Subcutaneous abdominal adipose tissue (tissue), 5 donors: Measurements from ENCODE around the gene ELF2.

Experiments
- H3K27ac ChIP-seq: one replicate; pipeline ENCODE4 v1.7.0; 2013; ENCODE audit warnings: low read depth, mild to moderate bottlenecking, inconsistent platforms, low read length, moderate library complexity
- H3K27me3 ChIP-seq, 5 donors: one replicate each; pipeline ENCODE4 v1.7.0; 2013; ENCODE audit warnings: low read length in 5 of 5, inconsistent platforms in 1 of 5; ENCODE audit not compliant: control insufficient read depth in 5 of 5, insufficient read depth in 4 of 5
- H3K36me3 ChIP-seq, 5 donors: one replicate each; pipeline ENCODE4 v1.7.0; 2013; ENCODE audit warnings: low read length in 5 of 5; ENCODE audit not compliant: control insufficient read depth in 5 of 5, insufficient read depth in 5 of 5
- H3K4me1 ChIP-seq, 5 donors: one replicate each; pipeline ENCODE4 v1.7.0; 2013; ENCODE audit warnings: low read length in 5 of 5, mild to moderate bottlenecking in 3 of 5, moderate library complexity in 1 of 5; ENCODE audit not compliant: control insufficient read depth in 5 of 5, insufficient read depth in 5 of 5
- H3K4me3 ChIP-seq, 5 donors: one replicate each; pipeline ENCODE4 v1.7.0; 2013; ENCODE audit warnings: low read length in 5 of 5, low read depth in 1 of 5
- H3K9ac ChIP-seq, 5 donors: one replicate each; pipeline ENCODE4 v1.7.0; 2013; ENCODE audit warnings: low read length in 5 of 5, mild to moderate bottlenecking in 4 of 5, moderate library complexity in 3 of 5
- H3K9me3 ChIP-seq, 5 donors: one replicate each; pipeline ENCODE4 v1.7.0; 2013; ENCODE audit warnings: low read length in 5 of 5; ENCODE audit not compliant: control insufficient read depth in 5 of 5
- donor health status: healthy.
- donor health status: healthy.
- donor health status: healthy.
- donor health status: healthy.
- donor health status: healthy.

Gene ELF2

DNA sequence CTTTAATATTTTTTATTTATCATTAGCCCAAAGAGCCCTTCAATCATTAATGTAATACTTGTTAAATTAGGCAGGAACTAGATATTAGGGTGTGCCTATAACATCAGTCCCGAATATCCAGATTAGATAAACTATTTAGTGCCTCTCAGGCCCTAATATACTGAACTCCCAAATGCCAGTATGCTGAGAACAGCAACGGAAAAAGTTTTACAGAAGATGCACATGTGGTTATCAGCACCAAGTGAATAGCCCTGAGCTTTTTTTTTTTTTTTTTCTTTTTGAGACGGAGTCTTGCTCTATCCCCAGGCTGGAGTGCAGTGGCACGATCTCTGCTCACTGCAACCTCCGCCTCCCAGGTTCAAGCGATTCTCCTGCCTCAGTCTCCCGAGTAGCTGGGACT is 13.0 kb upstream of the ELF2 start:
- Histone ChIP-seq H3K36me3 (no peaks in the 10 kb centered on the region), H3K27me3 (no peaks in the 10 kb centered on the region), H3K4me3 (no peak overlapping the region), H3K27ac (no peak overlapping the region), H3K9ac (no peak overlapping the region), H3K9me3 (no peaks in the 10 kb centered on the region), H3K4me1 (peaks cover 0 to 11% (median 0%) of the 10 kb centered on the region in 5 donors)

DNA sequence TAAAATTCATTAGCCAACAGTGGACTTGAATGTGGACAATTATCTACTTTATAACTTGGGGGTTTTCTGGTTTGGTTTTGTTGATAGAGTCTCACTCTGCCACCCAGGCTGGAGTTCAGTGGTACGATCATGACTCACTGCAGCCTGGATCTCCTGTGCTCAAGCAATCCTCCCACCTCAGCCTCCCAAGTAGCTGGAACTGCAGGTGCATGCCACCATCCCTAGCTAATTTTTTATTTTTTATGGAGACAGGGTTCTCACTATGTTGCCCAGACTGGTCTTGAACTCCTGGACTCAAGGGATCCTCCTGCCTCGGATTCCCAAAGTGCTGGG is 12.4 kb upstream of the ELF2 start:
- Histone ChIP-seq H3K9ac (no peak overlapping the region), H3K4me3 (no peak overlapping the region), H3K4me1 (peaks cover 0 to 11% (median 0%) of the 10 kb centered on the region in 5 donors), H3K9me3 (no peaks in the 10 kb centered on the region), H3K27ac (no peak overlapping the region), H3K36me3 (no peaks in the 10 kb centered on the region), H3K27me3 (no peaks in the 10 kb centered on the region)

DNA sequence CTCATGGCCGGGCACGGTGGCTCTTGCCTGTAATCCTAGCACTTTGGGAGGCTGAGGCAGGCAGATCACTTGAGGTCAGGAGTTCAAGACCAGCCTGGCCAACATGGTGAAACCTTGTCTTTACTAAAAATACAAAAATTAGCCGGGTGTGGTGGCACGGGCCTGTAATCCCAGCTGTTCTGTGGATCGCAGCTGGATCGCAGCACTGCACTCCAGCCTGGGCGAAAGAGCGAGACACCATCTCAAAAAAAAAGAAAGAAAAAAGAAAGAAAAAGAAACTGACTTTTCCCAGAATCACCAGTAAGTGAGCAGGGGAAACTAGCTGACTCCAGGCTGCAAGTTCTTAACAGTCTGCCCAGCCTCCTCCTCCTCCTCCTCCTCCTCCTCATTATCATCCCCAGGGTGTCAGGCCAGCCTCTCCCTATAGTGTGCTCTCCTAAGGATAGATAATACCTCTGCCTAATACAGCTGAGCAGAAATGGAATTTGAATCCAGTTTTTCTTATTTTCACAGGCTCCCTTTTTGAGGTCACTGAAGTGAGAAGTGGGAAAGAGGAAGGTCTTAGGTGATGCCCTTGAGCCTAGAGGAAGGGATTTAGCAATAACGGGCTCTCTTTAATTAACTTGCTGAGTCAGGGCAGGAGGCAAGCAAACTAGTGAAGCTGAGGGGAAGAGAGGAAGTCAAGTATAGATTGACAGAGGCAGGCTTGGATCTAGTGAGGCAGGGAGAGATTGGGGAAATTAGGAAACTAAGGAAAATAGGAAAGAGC is 11.8 kb upstream of the ELF2 start:
- Histone ChIP-seq H3K9ac (no peak overlapping the region), H3K4me1 (peaks cover 0 to 11% (median 0%) of the 10 kb centered on the region in 5 donors), H3K9me3 (no peaks in the 10 kb centered on the region), H3K36me3 (no peaks in the 10 kb centered on the region), H3K4me3 (no peak overlapping the region), H3K27ac (no peak overlapping the region), H3K27me3 (no peaks in the 10 kb centered on the region)

DNA sequence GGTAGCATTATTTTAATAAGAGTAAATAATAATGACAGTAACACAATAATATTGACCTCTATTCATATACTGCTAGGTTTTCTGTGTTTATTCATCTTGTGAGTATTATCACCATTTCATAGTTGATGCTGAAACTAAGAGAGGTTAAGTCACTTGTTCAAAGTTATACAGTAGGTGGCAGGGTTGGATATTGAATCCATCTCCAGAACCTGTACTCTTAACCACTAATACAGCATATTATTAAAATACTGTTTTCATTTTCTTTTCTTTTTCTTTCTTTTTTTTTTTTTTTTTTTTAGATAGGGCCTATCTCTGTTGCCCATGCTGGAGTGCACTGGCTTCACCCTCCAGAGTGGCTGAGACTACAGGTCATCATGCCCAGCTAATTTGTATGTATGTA is 7.1 kb upstream of the ELF2 start:
- Histone ChIP-seq H3K9ac (no peak overlapping the region), H3K27me3 (no peaks in the 10 kb centered on the region), H3K9me3 (no peaks in the 10 kb centered on the region), H3K27ac (no peak overlapping the region), H3K4me3 (no peak overlapping the region), H3K36me3 (no peaks in the 10 kb centered on the region), H3K4me1 (peaks cover 0 to 7% (median 0%) of the 10 kb centered on the region in 5 donors)

DNA sequence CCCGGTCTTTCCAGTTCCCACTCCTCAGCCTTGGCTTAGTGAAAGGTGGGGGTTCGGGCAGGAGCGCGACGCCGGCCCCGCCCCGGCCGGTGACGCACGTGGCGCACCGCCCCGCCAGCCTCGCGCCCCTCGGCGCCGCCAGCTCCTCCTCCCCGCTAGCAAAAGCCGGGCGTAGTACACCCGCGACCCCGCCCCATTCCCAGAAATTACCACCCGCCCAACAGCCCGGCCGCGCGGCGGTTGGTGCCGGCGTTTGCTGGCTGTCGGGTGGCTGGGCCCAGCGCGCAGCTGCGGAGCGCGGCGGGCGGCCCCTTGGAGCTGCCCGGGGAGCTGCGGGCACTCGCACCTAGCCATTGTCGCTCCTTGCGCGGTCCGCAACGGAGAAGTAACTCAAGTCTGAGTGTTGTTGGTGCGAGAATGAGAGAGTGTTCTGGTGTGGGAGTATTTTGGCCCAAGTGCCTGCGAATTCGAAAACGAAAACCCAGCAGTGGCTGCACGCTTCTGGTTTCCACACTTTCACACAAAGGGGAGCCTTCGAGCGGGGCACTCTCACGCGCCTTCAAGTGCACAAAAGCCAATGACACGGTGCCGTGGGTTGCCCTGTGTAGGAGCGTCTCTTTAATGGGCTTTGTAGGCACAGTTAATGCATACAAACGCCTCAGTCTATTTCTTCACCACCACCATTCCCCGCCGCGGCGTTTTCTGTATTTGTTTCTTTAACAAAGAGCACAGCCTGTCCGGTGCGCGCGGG is 1.0 kb upstream of the ELF2 start:
- peak overlapping the region; percentile 98 for H3K27ac ChIP-seq
- no peaks in the 10 kb centered on the region for H3K36me3 ChIP-seq
- H3K27me3 ChIP-seq = no peaks in the 10 kb centered on the region
- peaks cover 4 to 20% (median 15%) of the 10 kb centered on the region in 5 donors for H3K4me1 ChIP-seq
- H3K4me3 ChIP-seq = peak overlapping the region; percentile 84 to 99 (median 98)
- H3K9me3 ChIP-seq = no peaks in the 10 kb centered on the region
- peak overlapping the region; percentile 16 to 99 (median 94) for H3K9ac ChIP-seq

DNA sequence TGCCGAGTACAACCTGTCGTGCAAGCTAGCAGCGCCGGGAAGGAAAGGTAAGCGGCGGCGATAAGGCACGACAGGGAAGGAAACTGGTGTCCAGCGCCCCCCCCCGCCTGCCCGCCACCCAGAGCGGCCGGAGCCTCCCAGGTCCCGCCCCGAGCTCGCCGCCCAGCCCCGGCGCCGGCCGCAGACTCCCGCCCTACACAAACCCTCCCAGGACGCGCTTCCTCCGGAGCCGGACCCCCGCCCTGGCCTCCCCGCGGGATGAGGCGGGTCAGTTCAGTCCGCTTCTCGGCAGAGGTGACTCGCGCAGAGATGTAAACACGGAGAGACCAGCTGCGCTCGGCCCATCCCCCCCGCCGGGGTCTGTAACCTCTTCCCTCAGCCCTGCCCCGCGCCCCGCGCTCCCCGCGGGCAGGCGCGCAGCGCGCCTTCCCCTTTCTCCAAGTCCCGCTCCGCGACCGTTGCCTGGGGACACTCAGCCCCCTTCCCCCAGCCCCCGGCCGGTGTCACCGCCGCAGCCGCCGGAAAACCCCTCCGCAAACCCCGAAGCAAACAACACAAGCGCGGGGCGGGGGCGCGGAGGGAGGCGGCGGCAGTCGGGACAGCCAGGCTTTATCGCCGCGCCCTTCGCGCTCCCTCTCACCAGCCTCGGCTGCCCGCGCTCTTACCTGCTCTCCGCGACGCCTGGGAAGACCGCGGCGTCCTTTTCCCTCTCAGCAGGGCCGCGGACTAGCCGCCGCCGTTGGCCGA is 543 bp downstream of the ELF2 start:
- Histone ChIP-seq H3K27ac (peak overlapping the region; percentile 98), H3K36me3 (no peaks in the 10 kb centered on the region), H3K4me3 (peak overlapping the region; percentile 85 to 98 (median 95)), H3K9me3 (no peaks in the 10 kb centered on the region), H3K4me1 (peaks cover 4 to 24% (median 20%) of the 10 kb centered on the region in 5 donors), H3K9ac (peak overlapping the region; percentile 77 to 97 (median 92)), H3K27me3 (no peaks in the 10 kb centered on the region)

DNA sequence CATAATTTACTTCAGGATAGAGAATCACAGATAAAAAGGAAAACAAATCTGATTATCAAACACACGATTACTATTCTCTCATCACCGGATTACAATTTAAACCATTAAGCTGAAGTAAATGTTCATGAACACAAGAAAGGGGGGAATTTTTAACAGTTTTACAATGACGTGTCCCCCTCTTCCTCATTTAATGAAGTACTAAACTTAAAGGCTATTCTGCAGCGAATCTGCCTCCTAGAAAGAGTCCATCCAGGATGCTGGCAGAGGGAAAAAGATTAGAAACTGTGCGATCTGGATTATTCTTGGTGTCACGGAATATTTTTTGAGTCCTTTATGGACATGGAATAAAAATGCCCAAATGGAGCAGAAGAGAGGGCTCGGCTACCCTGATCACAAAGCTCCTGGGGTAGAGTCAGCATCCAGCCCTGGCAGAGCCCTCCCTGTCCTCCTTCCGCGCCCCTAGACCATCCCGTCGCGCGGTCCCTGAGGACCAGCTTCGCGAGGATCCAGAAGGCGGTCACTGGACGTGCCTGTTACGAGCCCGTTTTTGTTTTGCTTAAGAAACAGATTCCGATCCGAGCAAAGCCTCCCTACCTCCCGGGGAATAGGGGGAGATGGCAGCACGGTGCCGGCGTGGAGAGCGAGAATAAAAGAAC is 1.2 kb downstream of the ELF2 start:
- peak overlapping the region; percentile 98 for H3K27ac ChIP-seq
- no peaks in the 10 kb centered on the region for H3K36me3 ChIP-seq
- no peaks in the 10 kb centered on the region for H3K27me3 ChIP-seq
- peak overlapping the region; percentile 77 to 97 (median 92) for H3K9ac ChIP-seq
- peaks cover 4 to 26% (median 24%) of the 10 kb centered on the region in 5 donors for H3K4me1 ChIP-seq
- H3K4me3 ChIP-seq = peak overlapping the region; percentile 85 to 98 (median 95)
- H3K9me3 ChIP-seq = no peaks in the 10 kb centered on the region

DNA sequence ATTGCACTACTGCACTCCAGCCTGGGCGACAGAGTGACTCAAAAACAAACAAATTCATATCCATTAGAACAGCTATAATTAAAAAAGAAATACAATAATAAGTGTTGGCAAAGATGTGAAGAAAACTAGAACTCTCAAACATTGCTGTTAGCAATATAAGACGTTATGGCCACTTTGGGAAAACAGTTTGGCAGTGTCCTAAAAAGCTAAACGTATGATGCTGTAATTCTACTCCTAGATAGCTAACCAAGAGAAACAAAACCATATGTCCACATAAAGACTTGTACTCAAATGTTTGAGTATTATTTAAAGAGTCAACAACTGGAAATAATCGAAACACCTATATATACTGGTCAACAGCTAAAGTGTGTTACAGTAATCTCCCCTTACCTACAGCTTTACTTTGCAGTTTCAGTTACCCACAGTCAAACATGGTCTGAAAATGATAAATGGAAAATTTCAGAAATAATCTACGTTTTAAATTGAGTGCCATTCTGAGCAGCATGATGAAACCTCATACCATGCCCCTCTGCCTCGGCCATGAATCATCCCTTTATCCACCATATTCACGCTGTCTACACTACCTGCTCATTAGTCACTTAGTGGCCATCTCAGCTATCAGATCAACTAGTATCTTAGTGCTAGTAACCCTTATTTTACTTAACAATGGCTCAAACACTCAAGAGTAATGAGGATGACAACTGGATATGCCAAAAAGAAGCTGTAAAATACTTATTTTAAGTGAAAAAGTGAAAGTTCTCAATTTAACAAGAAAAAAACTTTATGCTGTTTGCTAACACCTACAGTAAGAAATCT is 4.9 kb downstream of the ELF2 start:
- H3K36me3 ChIP-seq = no peaks in the 10 kb centered on the region
- H3K4me3 ChIP-seq = no peak overlapping the region
- no peaks in the 10 kb centered on the region for H3K9me3 ChIP-seq
- peaks cover 4 to 30% (median 22%) of the 10 kb centered on the region in 5 donors for H3K4me1 ChIP-seq
- no peak overlapping the region for H3K9ac ChIP-seq
- H3K27ac ChIP-seq = peak overlapping the region; percentile 21
- no peaks in the 10 kb centered on the region for H3K27me3 ChIP-seq

DNA sequence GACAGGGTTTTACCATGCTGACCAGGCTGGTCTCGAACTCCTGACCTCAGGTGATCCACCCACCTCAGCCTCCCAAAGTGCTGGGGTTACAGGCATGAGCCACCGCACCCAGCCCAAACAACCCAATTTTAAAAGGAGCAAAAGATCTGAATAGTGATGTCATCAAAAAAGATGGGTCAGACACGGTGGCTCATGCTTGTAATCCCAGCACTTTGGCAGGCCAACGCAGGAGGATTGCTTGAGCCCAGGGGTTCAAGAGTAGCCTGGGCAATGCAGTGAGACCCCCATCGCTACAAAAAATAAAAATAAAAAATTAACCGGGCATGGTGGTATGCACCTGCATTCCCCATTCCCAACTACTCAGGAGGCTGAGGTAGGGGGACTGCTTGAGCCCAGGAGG is 6.1 kb downstream of the ELF2 start:
- no peak overlapping the region for H3K9ac ChIP-seq
- peaks cover 4 to 31% (median 19%) of the 10 kb centered on the region in 5 donors for H3K4me1 ChIP-seq
- no peak overlapping the region for H3K27ac ChIP-seq
- H3K4me3 ChIP-seq = no peak overlapping the region
- H3K36me3 ChIP-seq = no peaks in the 10 kb centered on the region
- no peaks in the 10 kb centered on the region for H3K9me3 ChIP-seq
- H3K27me3 ChIP-seq = no peaks in the 10 kb centered on the region
